BE2C (cell line): ENCODE data around the gene SLC22A16.

Source experiments
- DNase-seq: peaks from one replicate; pipeline ENCODE4 v3.0.0-alpha.2; 2020
- H3K27me3 ChIP-seq: fragments of 250-450 bp; sonication (Bioruptor Pico); 2 replicates; pipeline ENCODE4 v1.5.1; 2020; ENCODE audit warnings: mild to moderate bottlenecking
- H3K36me3 ChIP-seq: fragments of 250-450 bp; sonication (Bioruptor Pico); 2 replicates; pipeline ENCODE4 v1.5.1; 2020; ENCODE audit warnings: mild to moderate bottlenecking
- H3K4me1 ChIP-seq: fragments of 250-450 bp; sonication (Bioruptor Pico); 2 replicates; pipeline ENCODE4 v1.5.1; 2020
- H3K4me3 ChIP-seq: 2 replicates; pipeline ENCODE4 v1.5.1; 2011; ENCODE audit warnings: low read depth, low read length
- H3K9me3 ChIP-seq: fragments of 250-450 bp; sonication (Bioruptor Pico); 2 replicates; pipeline ENCODE4 v1.5.1; 2020
- TF ChIP-seq, protein P1 (sequence below): IDR thresholded peaks from 2 replicates; pipeline ENCODE4 v1.5.1; 2012; ENCODE audit warnings: mild to moderate bottlenecking, low read depth, low read length

SLC22A16 gene

DNA sequence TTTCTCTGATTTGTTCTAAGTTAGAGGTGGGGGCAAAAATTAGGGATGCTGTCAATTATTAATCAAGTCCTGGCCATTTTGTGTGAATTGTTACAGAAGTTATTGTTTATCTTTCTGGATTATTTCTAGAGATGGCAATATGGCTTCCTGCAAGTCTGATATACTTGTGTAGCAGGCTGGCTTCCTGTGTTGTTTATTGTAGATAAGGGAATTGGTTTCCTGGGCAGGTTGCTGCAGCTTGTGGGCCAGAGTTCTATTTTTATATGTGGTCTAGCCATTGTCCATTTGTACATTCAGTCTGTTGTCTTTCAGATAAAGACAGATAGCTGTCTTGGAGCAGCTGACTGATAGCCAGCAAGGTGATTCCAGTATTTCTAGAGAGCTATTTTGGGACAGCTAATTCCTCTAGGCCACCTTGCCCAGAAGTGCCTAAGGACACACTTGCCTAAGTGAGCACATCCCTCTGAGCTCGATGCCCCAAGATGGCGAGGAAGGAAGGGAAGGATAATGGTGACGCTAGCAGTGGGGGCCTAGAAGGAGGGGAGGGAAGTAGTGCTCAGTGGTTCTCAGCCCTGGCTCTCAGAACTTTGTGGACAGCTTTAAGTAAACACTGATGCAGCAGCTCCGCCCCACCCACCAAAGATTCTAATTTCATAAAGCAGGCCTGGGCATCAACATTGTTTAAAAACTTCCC, 86.6 kb downstream of the SLC22A16 start:
- TF ChIP-seq, protein P1, sequence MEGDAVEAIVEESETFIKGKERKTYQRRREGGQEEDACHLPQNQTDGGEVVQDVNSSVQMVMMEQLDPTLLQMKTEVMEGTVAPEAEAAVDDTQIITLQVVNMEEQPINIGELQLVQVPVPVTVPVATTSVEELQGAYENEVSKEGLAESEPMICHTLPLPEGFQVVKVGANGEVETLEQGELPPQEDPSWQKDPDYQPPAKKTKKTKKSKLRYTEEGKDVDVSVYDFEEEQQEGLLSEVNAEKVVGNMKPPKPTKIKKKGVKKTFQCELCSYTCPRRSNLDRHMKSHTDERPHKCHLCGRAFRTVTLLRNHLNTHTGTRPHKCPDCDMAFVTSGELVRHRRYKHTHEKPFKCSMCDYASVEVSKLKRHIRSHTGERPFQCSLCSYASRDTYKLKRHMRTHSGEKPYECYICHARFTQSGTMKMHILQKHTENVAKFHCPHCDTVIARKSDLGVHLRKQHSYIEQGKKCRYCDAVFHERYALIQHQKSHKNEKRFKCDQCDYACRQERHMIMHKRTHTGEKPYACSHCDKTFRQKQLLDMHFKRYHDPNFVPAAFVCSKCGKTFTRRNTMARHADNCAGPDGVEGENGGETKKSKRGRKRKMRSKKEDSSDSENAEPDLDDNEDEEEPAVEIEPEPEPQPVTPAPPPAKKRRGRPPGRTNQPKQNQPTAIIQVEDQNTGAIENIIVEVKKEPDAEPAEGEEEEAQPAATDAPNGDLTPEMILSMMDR = no peak
- Histone ChIP-seq H3K27me3 (no peaks in the 10 kb centered on the region), H3K36me3 (no peaks in the 10 kb centered on the region), H3K4me3 (no peak overlapping the region), H3K4me1 (no peaks in the 10 kb centered on the region), H3K9me3 (no peaks in the 10 kb centered on the region)
- DNase-seq = no peak

DNA sequence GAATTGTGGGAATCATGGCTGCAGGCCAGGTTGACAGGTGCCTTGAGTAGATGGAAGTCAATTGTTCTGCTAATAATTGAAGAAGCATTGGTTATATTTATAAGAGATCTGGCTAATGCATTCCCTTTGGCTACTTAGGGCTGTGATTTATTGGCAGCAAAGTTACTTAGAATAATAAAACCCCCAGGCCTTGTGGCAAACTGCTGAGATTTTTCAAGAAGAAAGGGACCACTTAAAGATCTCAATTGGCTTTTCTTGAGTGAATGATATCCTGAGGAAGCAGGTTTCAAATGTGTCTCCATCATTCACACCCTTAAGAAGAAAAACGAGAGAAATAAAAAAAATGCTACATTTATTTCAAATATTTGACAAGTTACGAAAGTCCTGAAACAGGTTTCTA, 88.4 kb downstream of the SLC22A16 start:
- no peaks in the 10 kb centered on the region for H3K4me1 ChIP-seq
- H3K4me3 ChIP-seq = no peak overlapping the region
- H3K9me3 ChIP-seq = no peaks in the 10 kb centered on the region; the same call in 1 of the 2 replicates
- no peak for DNase-seq
- H3K36me3 ChIP-seq = no peaks in the 10 kb centered on the region
- H3K27me3 ChIP-seq = no peaks in the 10 kb centered on the region
- TF ChIP-seq, protein P1 = no peak

DNA sequence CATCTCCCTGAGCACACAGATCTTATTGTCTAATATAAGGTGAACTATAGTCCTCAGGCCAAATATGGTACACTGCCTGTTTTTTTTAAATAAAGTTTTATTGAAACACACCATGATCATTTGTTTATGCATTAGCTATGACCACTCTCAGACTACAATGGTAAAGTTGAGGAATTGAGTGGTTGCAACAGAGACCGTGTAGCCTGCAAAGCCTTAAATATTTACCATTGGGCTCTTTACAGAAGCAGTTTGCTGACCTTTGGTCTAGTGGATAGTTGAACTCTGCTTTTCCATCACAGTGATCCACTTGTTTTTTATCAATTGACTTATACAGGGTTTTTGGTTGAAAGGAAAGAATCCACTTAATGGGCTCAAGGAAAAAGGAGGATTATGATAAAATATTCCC, 91.0 kb downstream of the SLC22A16 start:
- no peaks in the 10 kb centered on the region for H3K27me3 ChIP-seq
- DNase-seq = no peak

DNA sequence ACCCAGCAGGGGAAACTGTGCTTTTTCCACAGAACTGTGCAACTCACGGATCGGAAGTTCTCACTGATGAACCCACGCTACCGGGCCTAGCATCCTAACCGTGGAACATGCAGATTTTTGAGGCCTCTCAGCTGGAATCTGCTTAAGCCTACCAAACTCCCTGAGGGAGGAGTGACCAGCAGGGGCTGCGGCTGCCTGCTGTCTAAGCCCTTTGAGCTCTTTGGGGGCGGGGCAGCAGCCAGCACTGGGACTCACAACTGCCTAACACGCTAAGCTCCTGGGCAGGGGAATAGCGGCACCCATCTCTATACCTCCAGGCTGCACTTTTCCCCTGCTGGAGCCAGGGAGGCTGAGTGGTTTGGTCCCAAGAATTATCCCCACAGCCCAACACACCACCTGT, 97.9 kb downstream of the SLC22A16 start:
- H3K36me3 ChIP-seq = no peaks in the 10 kb centered on the region
- no peak for DNase-seq
- TF ChIP-seq, protein P1 = no peak
- no peaks in the 10 kb centered on the region for H3K9me3 ChIP-seq
- H3K4me3 ChIP-seq = no peak overlapping the region
- no peaks in the 10 kb centered on the region for H3K4me1 ChIP-seq
- no peaks in the 10 kb centered on the region for H3K27me3 ChIP-seq

More for the DNA sequence above, 91.0 kb downstream of the SLC22A16 start:
- H3K36me3 ChIP-seq = no peaks in the 10 kb centered on the region
- no peaks in the 10 kb centered on the region for H3K4me1 ChIP-seq
- no peaks in the 10 kb centered on the region; the same call in 1 of the 2 replicates for H3K9me3 ChIP-seq
- TF ChIP-seq, protein P1 = no peak
- H3K4me3 ChIP-seq = no peak overlapping the region
